OCI-LY1 (cell line): ENCODE results near the gene ZBTB38.

Source experiments
- H2AFZ ChIP-seq: fragments of 200-600 bp; sonication (generic), shearing (Covaris generic); 2 replicates; pipeline ENCODE4 v1.6.0; 2014; ENCODE audit warnings: antibody characterized with exemption, mild to moderate bottlenecking, low read length
- H3F3A ChIP-seq: fragments of 200-600 bp; sonication (generic), shearing (Covaris generic); 2 replicates; pipeline ENCODE4 v1.6.0; 2014; ENCODE audit warnings: mild to moderate bottlenecking, antibody characterized with exemption, low read length, moderate library complexity; ENCODE audit not compliant: insufficient read depth
- H3K27ac ChIP-seq: fragments of 200-600 bp; sonication (generic); 2 replicates; pipeline ENCODE4 v1.5.1; 2014; ENCODE audit warnings: low read length, mixed run types, mild to moderate bottlenecking, low read depth; ENCODE audit not compliant: poor library complexity, severe bottlenecking
- H3K27me3 ChIP-seq: fragments of 200-600 bp; sonication (generic); 2 replicates; pipeline ENCODE4 v1.6.0; 2014; ENCODE audit warnings: antibody characterized with exemption, mild to moderate bottlenecking, low read length, moderate library complexity; ENCODE audit not compliant: insufficient read depth
- H3K36me3 ChIP-seq: fragments of 200-600 bp; sonication (generic); 2 replicates; pipeline ENCODE4 v1.6.1; 2014; ENCODE audit warnings: mild to moderate bottlenecking, antibody characterized with exemption, low read length, moderate library complexity, mixed read lengths; ENCODE audit not compliant: insufficient read depth
- H3K4me1 ChIP-seq: fragments of 200-600 bp; sonication (generic); 2 replicates; pipeline ENCODE4 v1.5.1; 2014; ENCODE audit warnings: mild to moderate bottlenecking, low read length, moderate library complexity; ENCODE audit not compliant: insufficient read depth, severe bottlenecking
- H3K4me2 ChIP-seq: fragments of 200-600 bp; sonication (generic), shearing (Covaris generic); 2 replicates; pipeline ENCODE4 v1.6.1; 2014; ENCODE audit warnings: low read length
- H3K4me3 ChIP-seq: fragments of 200-600 bp; sonication (generic); 2 replicates; pipeline ENCODE4 v1.5.1; 2014; ENCODE audit warnings: low read length, low read depth, mild to moderate bottlenecking, mixed read lengths; ENCODE audit not compliant: poor library complexity, severe bottlenecking
- H3K79me2 ChIP-seq: fragments of 200-600 bp; shearing (Covaris generic); 2 replicates; pipeline ENCODE4 v1.6.1; 2016; ENCODE audit warnings: mixed run types, low read length, mixed read lengths; ENCODE audit not compliant: insufficient read depth
- H3K9ac ChIP-seq: fragments of 200-600 bp; sonication (generic), shearing (Covaris generic); 2 replicates; pipeline ENCODE4 v1.6.1; 2014; ENCODE audit warnings: mild to moderate bottlenecking, low read length, mixed read lengths
- H3K9me2 ChIP-seq: fragments of 200-600 bp; sonication (generic), shearing (Covaris generic); 2 replicates; pipeline ENCODE4 v1.6.1; 2014; ENCODE audit warnings: low read depth, mild to moderate bottlenecking, low read length, mixed read lengths
- H3K9me3 ChIP-seq: fragments of 200-600 bp; shearing (Covaris generic); 2 replicates; pipeline ENCODE4 v1.6.1; 2014; ENCODE audit warnings: low read length, mixed read lengths
- H4K20me1 ChIP-seq: fragments of 200-600 bp; sonication (generic), shearing (Covaris generic); 2 replicates; pipeline ENCODE4 v1.6.0; 2016; ENCODE audit warnings: mild to moderate bottlenecking, low read length; ENCODE audit not compliant: insufficient read depth
- CTCF ChIP-seq: fragments of 200-600 bp; sonication (generic), shearing (Covaris generic); IDR thresholded peaks from 2 replicates; pipeline ENCODE4 v1.5.1; 2017; ENCODE audit warnings: mild to moderate bottlenecking, antibody characterized with exemption, low read length, moderate library complexity, mixed read lengths
- EZH2 ChIP-seq: fragments of 200-600 bp; sonication (generic), shearing (Covaris generic); IDR thresholded peaks from 2 replicates; pipeline ENCODE4 v1.8.0; 2017; ENCODE audit warnings: borderline replicate concordance, mixed run types, mild to moderate bottlenecking, antibody characterized with exemption, low read length, moderate library complexity, mixed read lengths

The ZBTB38 gene

GRCh38 chr3:141349711-141350110, 18.6 kb upstream of the ZBTB38 start:
- no peak overlapping the region for H3K4me3 ChIP-seq
- no peaks in the 10 kb centered on the region for H3F3A ChIP-seq
- no peaks in the 10 kb centered on the region for H3K79me2 ChIP-seq
- H3K27me3 ChIP-seq = 0 out of 2 replicates have a peak, but pooled peaks cover 5% of the 10 kb centered on the region
- no peak overlapping the region for H2AFZ ChIP-seq
- no peak overlapping the region for H3K27ac ChIP-seq
- H3K4me1 ChIP-seq = no peaks in the 10 kb centered on the region
- no peak overlapping the region for H3K9ac ChIP-seq
- no peaks in the 10 kb centered on the region for H3K9me3 ChIP-seq
- TF ChIP-seq CTCF = no peak
- TF ChIP-seq EZH2 = no peak
- H4K20me1 ChIP-seq = no peaks in the 10 kb centered on the region
- no peaks in the 10 kb centered on the region for H3K9me2 ChIP-seq
- no peak overlapping the region for H3K4me2 ChIP-seq
- no peaks in the 10 kb centered on the region for H3K36me3 ChIP-seq

DNA sequence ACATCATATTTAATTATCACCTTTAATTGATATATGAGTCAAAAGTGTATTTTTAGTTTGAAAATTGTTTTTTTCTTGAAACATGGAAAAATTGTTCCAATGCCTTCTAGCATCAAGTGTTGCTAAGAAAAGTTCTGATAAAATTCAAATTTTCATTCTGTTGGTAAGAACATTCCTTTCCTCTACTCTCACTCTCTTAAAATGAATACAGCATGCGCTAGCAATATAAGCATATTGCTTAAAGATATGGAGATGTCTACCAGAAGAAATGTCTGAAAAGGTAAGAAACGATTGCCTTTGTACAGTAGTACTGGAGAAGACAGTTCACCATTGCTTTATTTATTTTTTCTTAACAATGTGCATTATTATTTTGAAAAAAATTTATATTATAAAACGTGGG, 17.6 kb upstream of the ZBTB38 start:
- Histone ChIP-seq H3K79me2 (no peaks in the 10 kb centered on the region), H2AFZ (no peak overlapping the region), H3K9me3 (no peaks in the 10 kb centered on the region), H3K9ac (no peak overlapping the region), H3K4me3 (no peak overlapping the region), H3F3A (no peaks in the 10 kb centered on the region), H3K36me3 (no peaks in the 10 kb centered on the region), H3K27ac (no peak overlapping the region), H3K4me1 (no peaks in the 10 kb centered on the region), H4K20me1 (no peaks in the 10 kb centered on the region), H3K9me2 (no peaks in the 10 kb centered on the region), H3K27me3 (0 out of 2 replicates have a peak, but pooled peaks cover 5% of the 10 kb centered on the region), H3K4me2 (no peak overlapping the region)
- TF ChIP-seq EZH2 (no peak), CTCF (no peak)

DNA sequence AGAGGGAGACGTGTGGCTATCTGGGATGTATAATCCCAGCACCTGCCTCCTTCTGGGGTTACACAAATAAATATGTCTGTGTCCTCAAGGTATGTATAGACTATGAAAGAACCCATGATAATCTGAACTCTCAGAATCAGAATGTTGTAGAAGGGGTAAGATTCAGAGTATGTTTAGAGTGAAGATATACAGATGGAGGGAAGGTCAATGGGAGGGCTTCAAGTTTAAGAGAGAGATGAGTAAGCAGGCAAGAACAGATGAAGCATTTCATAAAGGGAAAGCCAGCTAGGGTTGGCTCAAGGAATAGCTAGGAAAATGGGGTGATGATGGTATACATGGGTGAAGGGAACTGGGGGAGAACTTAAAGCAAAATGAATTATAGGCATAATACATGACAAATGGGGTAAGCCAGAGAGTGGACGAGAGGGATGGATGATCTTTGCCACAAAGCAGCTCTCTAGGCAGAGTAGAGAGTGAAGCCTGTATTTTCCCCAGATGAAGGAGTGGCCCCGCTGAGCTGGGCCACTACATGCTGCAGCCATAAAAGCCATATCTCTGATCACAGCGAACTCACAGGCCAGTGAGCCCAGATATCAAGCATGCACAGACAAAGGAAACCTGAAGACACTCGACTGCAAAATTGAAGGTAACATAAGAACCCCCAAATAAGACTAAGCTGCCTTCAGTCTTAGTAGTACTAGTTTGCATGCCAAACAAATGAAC, 15.9 kb upstream of the ZBTB38 start:
- Histone ChIP-seq H3K4me3 (no peak overlapping the region), H3K27ac (no peak overlapping the region)
- no peak for TF ChIP-seq CTCF

More for the DNA sequence above, 15.9 kb upstream of the ZBTB38 start:
- H3K4me2 ChIP-seq = no peak overlapping the region
- H3F3A ChIP-seq = no peaks in the 10 kb centered on the region
- no peaks in the 10 kb centered on the region for H3K9me2 ChIP-seq
- H3K79me2 ChIP-seq = no peaks in the 10 kb centered on the region
- 0 out of 2 replicates have a peak, but pooled peaks cover 8% of the 10 kb centered on the region for H3K27me3 ChIP-seq
- H3K9ac ChIP-seq = no peak overlapping the region
- H3K36me3 ChIP-seq = no peaks in the 10 kb centered on the region
- H3K9me3 ChIP-seq = no peaks in the 10 kb centered on the region
- no peak overlapping the region for H2AFZ ChIP-seq
- H3K4me1 ChIP-seq = no peaks in the 10 kb centered on the region
- no peaks in the 10 kb centered on the region for H4K20me1 ChIP-seq
